ENCODE data around the gene PYY. TPM values are rescaled to one million over a fixed set of nuclear protein-coding genes. Genes with fewer than 3 reads are reported as not detected.

PYY gene
- total RNA-seq, 1 donor from 2014 or later, result not detected

- Histone ChIP-seq H3K36me3 (no peaks in the 10 kb centered on the region), H3K79me2 (ENCODE audit: low read depth) (no peaks in the 10 kb centered on the region), H3K4me1 (no peaks in the 10 kb centered on the region), H2AFZ (replicated peaks) (no peak overlapping the region), H3K4me3 (no peak overlapping the region), H3K27me3 (peaks cover 43% of the 10 kb centered on the region), H3K9me3 (ENCODE audit: low read depth) (no peaks in the 10 kb centered on the region), H3K4me2 (no peak overlapping the region), H3K27ac (no peak overlapping the region), H3K9ac (no peak overlapping the region), H4K20me1 (ENCODE audit: low read depth) (no peaks in the 10 kb centered on the region), H3F3A (ENCODE audit: low read depth) (peaks cover 27% of the 10 kb centered on the region)
- Mint-ChIP-seq H3K36me3 (no peaks in the 10 kb centered on the region), H3K4me1 (peaks cover 10% of the 10 kb centered on the region), H3K27me3 (ENCODE audit: insufficient read depth, low read depth) (peaks cover 43% of the 10 kb centered on the region), H3K4me3 (no peak overlapping the region), H3K9me3 (no peaks in the 10 kb centered on the region), H3K27ac (no peak overlapping the region)
- DNase-seq (ENCODE audit: low spot score), result no peak
- TF ChIP-seq CTCF (IDR thresholded peaks at IDR 0.05) (no peak), EZH2phosphoT487 (IDR thresholded peaks at IDR 0.05) (no peak), EZH2 (IDR thresholded peaks at IDR 0.05) (no peak)
Observed at GRCh38 chr17:43956222-43956621, 2.5 kb upstream of the PYY start.

GRCh38 chr17:43952724-43953666 lies 745 bp downstream of the PYY start:
- Histone ChIP-seq H3K9me3 (ENCODE audit: low read depth) (no peaks in the 10 kb centered on the region), H3F3A (ENCODE audit: low read depth) (peaks cover 27% of the 10 kb centered on the region), H3K27me3 (peaks cover 62% of the 10 kb centered on the region), H3K9ac (no peak overlapping the region), H4K20me1 (ENCODE audit: low read depth) (no peaks in the 10 kb centered on the region), H3K27ac (no peak overlapping the region), H3K4me2 (peak overlapping the region; percentile 72), H3K36me3 (no peaks in the 10 kb centered on the region), H3K4me3 (peak overlapping the region; percentile 53), H3K4me1 (no peaks in the 10 kb centered on the region), H2AFZ (replicated peaks) (peak overlapping the region; percentile 88), H3K79me2 (ENCODE audit: low read depth) (no peaks in the 10 kb centered on the region)
- Mint-ChIP-seq H3K27ac (no peak overlapping the region), H3K4me3 (peak overlapping the region; percentile 79), H3K4me1 (peaks cover 10% of the 10 kb centered on the region), H3K36me3 (no peaks in the 10 kb centered on the region), H3K27me3 (ENCODE audit: insufficient read depth, low read depth) (peaks cover 58% of the 10 kb centered on the region), H3K9me3 (no peaks in the 10 kb centered on the region)
- peak; percentile 93 for DNase-seq (ENCODE audit: low spot score)
- no peak for TF ChIP-seq EZH2phosphoT487 (IDR thresholded peaks at IDR 0.05)
- peak; percentile 68 for TF ChIP-seq EZH2 (IDR thresholded peaks at IDR 0.05)

GRCh38 chr17:43952351-43952723 lies 1.4 kb downstream of the PYY start:
- Histone ChIP-seq H3K36me3 (no peaks in the 10 kb centered on the region), H3K9ac (no peak overlapping the region), H2AFZ (replicated peaks) (peak overlapping the region; percentile 88), H3K4me2 (peak overlapping the region; percentile 72), H3K79me2 (ENCODE audit: low read depth) (no peaks in the 10 kb centered on the region), H3K9me3 (ENCODE audit: low read depth) (no peaks in the 10 kb centered on the region), H3F3A (ENCODE audit: low read depth) (peaks cover 27% of the 10 kb centered on the region), H3K27me3 (peaks cover 62% of the 10 kb centered on the region), H3K4me3 (peak overlapping the region; percentile 53), H3K4me1 (no peaks in the 10 kb centered on the region), H4K20me1 (ENCODE audit: low read depth) (no peaks in the 10 kb centered on the region), H3K27ac (no peak overlapping the region)
- no peak for TF ChIP-seq EZH2phosphoT487 (IDR thresholded peaks at IDR 0.05)
- TF ChIP-seq CTCF (IDR thresholded peaks at IDR 0.05), result no peak
- no peak for TF ChIP-seq EZH2 (IDR thresholded peaks at IDR 0.05)
- Mint-ChIP-seq H3K4me1 (peaks cover 10% of the 10 kb centered on the region), H3K4me3 (peak overlapping the region; percentile 71), H3K27ac (no peak overlapping the region), H3K9me3 (no peaks in the 10 kb centered on the region), H3K36me3 (no peaks in the 10 kb centered on the region), H3K27me3 (ENCODE audit: insufficient read depth, low read depth) (peaks cover 61% of the 10 kb centered on the region)
- DNase-seq (ENCODE audit: low spot score), result peak; percentile 72

- Histone ChIP-seq H2AFZ (replicated peaks) (no peak overlapping the region), H3K4me1 (no peaks in the 10 kb centered on the region), H3K9ac (no peak overlapping the region), H3K36me3 (no peaks in the 10 kb centered on the region), H3K4me3 (peak overlapping the region; percentile 53), H4K20me1 (ENCODE audit: low read depth) (no peaks in the 10 kb centered on the region), H3K27ac (no peak overlapping the region), H3F3A (ENCODE audit: low read depth) (peaks cover 27% of the 10 kb centered on the region), H3K79me2 (ENCODE audit: low read depth) (no peaks in the 10 kb centered on the region), H3K4me2 (peak overlapping the region; percentile 72), H3K27me3 (peaks cover 62% of the 10 kb centered on the region), H3K9me3 (ENCODE audit: low read depth) (no peaks in the 10 kb centered on the region)
- DNase-seq (ENCODE audit: low spot score), result no peak
- H3K27ac Mint-ChIP-seq, result no peak overlapping the region
- H3K36me3 Mint-ChIP-seq, result no peaks in the 10 kb centered on the region
- no peaks in the 10 kb centered on the region for H3K9me3 Mint-ChIP-seq
- H3K4me1 Mint-ChIP-seq, result peaks cover 10% of the 10 kb centered on the region
- peaks cover 57% of the 10 kb centered on the region for H3K27me3 Mint-ChIP-seq (ENCODE audit: insufficient read depth, low read depth)
- TF ChIP-seq CTCF (IDR thresholded peaks at IDR 0.05), result no peak
- TF ChIP-seq EZH2phosphoT487 (IDR thresholded peaks at IDR 0.05), result no peak
- no peak for TF ChIP-seq EZH2 (IDR thresholded peaks at IDR 0.05)
- H3K4me3 Mint-ChIP-seq, result peak overlapping the region; percentile 29
Observed at GRCh38 chr17:43951750-43952149, 2.0 kb downstream of the PYY start.

Measured in neural progenitor cell (in vitro differentiated cells).